Lower leg skin (tissue), 4 donors: ENCODE measurements around the gene INPP5F. TPM values are rescaled to one million over a fixed set of nuclear protein-coding genes. Genes with fewer than 3 reads are reported as not detected.

Experiments used
- DNase-seq, 2 donors: peaks; one replicate each; pipeline ENCODE4 v3.0.0-alpha.2; 2019; ENCODE audit warnings: low spot score in 2 of 2
- H3K4me3 ChIP-seq: fragments of 200-600 bp; sonication (generic); 2 replicates; pipeline ENCODE4 v1.5.1; 2017; ENCODE audit warnings: mild to moderate bottlenecking, low read depth; ENCODE audit not compliant: poor library complexity, severe bottlenecking
- POLR2A ChIP-seq, 2 donors: fragments of 450-650 bp; IDR thresholded peaks; one replicate each; pipeline ENCODE4 v1.6.1; 2016 to 2017; ENCODE audit warnings: antibody characterized with exemption in 2 of 2, mild to moderate bottlenecking in 1 of 2, moderate library complexity in 1 of 2
- WGBS, 2 donors: methylation state at CpG; one replicate each; pipeline ENCODE4 v1.1.5; 2018; 5-methylcytosine and 5-hydroxymethylcytosine counted together
- intact Hi-C: fragments of 100-400 bp; cut with DNase I; formaldehyde crosslinking; loops from one replicate; pipeline ENCODE4 v1.15.0; 2023; ENCODE audit warnings: low total_unique reads
- total RNA-seq, 4 donors: library from RNA; depleted of rRNA; stranded (reverse); fragments of >200 nt; gene quantifications; one replicate each; pipeline ENCODE4 v1.1.0, GENCODE V29; 2016
- TF ChIP-seq, protein P1 (sequence below), 3 donors: fragments of 450-650 bp; IDR thresholded peaks; one replicate each; pipeline ENCODE4 v1.5.1; 2016; ENCODE audit warnings: antibody characterized with exemption in 3 of 3, mild to moderate bottlenecking in 3 of 3, moderate library complexity in 2 of 3

INPP5F gene
- total RNA-seq, 4 donors from 2014 or later = 13.8 to 17.1 (median 15.0) TPM

DNA sequence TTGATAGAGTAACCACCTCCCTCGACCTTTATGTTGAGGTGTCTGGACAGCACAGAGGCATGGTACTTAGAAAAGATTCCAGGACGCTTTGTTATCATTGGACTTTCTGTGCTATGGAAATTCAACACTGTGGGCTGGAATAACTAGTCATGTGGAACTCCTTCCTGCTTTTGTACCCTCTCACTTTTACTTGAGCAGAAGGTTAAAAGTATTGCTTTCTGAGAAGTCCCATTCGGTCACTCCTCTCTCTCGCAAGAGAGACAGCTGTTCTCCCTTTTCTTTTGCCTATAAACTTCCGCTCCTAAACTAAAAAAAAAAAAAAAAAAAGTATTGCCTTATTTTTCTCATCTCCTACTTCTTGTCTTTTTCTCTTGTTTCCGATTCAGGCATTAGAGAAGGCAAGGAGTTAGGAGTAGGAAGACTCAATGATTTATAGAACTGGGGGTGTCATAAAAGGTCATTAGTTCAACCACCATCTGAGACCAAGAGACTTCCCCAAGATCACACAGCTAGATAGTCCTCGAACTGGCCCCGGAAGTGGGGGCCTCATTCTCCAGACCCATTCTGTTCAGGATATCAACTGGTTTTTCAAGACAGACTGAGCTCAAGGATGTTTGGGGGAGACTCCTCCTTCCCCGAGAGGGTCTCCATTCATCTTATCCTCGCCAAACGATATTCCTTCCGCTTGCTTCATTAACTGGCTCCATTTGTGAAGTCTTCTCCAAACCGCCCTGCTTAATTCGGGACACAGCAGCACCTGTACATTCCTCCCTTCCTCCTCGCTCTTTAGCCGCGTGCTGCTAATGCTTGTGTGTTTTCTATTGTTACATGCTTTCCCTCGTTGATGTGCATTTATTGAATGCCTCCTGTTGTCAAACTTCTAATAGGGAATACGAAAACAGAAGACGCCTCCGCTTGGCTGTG, 995 bp upstream of the INPP5F start:
- peak overlapping the region; percentile 38 for H3K4me3 ChIP-seq
- intact Hi-C loops = no loop called here
- WGBS, 2 donors = 24 to 27% methylated on average over 21 of the region's 21 CpGs
- DNase-seq = no peak
- TF ChIP-seq, protein P1, sequence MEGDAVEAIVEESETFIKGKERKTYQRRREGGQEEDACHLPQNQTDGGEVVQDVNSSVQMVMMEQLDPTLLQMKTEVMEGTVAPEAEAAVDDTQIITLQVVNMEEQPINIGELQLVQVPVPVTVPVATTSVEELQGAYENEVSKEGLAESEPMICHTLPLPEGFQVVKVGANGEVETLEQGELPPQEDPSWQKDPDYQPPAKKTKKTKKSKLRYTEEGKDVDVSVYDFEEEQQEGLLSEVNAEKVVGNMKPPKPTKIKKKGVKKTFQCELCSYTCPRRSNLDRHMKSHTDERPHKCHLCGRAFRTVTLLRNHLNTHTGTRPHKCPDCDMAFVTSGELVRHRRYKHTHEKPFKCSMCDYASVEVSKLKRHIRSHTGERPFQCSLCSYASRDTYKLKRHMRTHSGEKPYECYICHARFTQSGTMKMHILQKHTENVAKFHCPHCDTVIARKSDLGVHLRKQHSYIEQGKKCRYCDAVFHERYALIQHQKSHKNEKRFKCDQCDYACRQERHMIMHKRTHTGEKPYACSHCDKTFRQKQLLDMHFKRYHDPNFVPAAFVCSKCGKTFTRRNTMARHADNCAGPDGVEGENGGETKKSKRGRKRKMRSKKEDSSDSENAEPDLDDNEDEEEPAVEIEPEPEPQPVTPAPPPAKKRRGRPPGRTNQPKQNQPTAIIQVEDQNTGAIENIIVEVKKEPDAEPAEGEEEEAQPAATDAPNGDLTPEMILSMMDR (IDR thresholded peaks at IDR 0.05) = no peak
- TF ChIP-seq POLR2A (IDR thresholded peaks at IDR 0.05) = no peak

DNA sequence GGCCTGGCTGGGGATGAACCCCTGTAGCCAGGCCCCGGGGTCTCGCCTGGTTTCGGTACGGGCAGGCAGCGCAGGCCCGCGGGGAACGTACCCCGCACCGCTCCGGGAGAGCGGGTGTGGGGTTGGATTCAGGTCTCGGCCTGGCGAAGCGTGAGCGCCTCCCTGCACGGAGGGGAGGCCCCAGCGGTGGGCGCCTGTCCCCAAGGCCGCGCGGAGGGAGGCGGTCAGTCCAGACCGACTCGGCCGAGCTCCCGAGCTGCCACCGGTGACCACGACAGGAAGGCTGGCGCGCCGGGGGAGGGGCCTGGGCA, 378 bp upstream of the INPP5F start:
- no peak for DNase-seq
- no peak for TF ChIP-seq POLR2A (IDR thresholded peaks at IDR 0.05)
- TF ChIP-seq, protein P1 (IDR thresholded peaks at IDR 0.05) = no peak
- WGBS, 2 donors = 0% methylated on average over 29 to 32 of the region's 32 CpGs
- intact Hi-C loops = no loop called here
- peak overlapping the region; percentile 38 for H3K4me3 ChIP-seq

DNA sequence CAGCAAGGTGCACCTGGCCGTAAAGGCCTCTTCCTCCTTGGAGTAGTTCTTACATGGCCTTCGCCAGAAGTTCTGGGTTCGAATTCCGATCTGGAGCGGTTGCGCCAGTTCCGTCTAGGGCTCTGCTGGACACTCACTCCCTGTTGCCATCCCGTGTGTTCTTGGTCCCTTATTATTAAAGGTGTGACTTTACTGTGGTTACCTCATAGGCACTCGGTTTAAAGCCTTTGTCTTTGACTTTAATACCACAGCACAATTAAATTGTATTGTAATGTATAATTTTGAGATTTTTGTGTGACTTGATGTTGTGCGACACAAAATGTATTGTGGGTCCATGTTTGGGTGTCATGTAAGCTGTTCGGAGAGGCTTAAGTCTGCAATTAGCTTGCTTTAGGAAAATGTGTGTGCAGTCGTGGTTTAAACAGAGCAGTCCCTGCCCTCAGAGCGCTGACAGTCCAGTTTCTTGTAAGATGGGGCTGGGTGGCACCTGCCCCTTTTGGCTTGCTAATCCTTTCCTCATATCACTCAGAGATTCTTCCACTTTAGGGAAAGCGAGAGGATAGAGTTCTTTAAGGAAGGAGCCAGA, 919 bp downstream of the INPP5F start:
- TF ChIP-seq POLR2A (IDR thresholded peaks at IDR 0.05) = no peak
- TF ChIP-seq, protein P1 (IDR thresholded peaks at IDR 0.05) = no peak
- intact Hi-C loops = no loop called here
- peak in 1 of 2 donors; percentile 21 for DNase-seq
- 41 to 42% methylated on average over 14 of the region's 14 CpGs for WGBS, 2 donors
- peak overlapping the region; percentile 83 for H3K4me3 ChIP-seq

DNA sequence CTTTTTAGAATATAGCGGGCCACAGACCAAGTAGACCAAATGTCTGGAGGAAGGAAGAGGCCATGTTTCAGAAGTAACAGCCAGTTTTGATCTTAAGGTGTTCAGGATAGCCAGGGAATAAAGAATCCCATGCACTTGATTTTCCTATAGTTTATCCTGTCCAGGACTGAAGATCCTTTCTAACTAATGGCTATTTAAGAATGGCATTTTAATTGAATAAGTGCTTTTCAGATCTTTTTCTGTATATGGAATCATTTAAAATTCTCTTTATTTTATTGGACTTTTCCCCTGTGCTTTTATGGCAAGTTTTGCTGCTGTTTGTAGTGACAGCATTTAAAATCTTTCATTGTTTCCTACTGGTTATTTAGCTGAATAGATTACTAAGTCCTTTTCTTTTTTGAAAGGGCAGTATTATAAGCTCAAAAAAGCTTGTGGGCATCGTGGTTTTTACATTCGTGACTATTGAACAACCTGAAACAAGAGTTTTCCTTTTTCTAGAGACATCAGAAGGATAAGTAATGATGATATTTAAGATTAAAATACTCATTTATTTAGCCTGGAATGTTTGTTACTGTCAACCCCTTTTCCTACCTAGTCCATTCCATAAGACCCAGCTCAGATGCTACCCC, 2.4 kb downstream of the INPP5F start:
- intact Hi-C loops = no loop called here
- TF ChIP-seq, protein P1 (IDR thresholded peaks at IDR 0.05) = no peak
- no peak for TF ChIP-seq POLR2A (IDR thresholded peaks at IDR 0.05)
- H3K4me3 ChIP-seq = no peak overlapping the region
- WGBS, 2 donors = 59 to 70% methylated on average over 3 of the region's 3 CpGs
- no peak for DNase-seq

DNA sequence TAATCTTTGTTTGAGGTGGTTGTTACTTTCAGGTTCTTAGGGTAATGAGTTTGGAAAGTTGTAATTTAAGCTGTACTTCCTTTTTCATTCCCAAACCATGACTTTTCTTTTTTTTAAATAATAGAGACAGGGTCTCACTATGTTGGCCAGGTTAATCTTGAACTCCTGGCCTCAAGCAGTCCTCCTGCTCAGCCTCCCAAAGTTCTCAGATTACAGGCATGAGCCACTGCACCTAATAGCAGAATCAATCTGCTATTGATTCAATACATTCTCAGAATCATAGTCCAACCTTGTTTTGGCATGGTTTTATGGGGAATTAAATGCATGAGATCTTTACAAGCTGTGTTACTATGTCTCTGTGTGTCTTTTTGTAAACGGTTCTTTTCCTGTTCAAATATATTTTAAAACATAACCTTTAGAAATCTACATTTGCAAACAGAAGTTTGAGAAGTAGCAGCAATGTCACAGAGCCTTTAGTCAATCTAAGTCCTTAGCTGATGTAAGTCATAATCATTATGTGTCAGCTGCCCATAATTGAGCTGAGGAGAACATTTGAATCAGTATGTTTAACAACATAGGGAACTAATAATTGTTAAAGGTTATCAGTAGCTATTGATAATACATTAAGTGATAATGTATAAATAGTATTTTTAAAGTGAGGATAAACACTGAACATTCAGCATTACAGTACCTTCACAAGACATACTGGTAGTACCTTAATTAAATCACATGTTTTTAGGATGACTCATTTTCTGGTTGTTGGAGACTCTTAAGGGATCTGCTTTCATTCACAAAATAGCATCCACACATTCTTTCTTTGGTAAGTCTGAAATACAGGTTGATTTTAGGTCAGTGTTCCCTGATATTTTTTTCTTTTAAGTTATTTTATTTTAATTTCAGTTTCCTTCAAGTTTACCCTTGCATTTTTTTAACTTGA, 8.8 kb downstream of the INPP5F start:
- TF ChIP-seq, protein P1 (IDR thresholded peaks at IDR 0.05) = no peak
- TF ChIP-seq POLR2A (IDR thresholded peaks at IDR 0.05) = no peak
- WGBS, 2 donors = 34 to 45% methylated on average over 1 of the region's 1 CpG
- DNase-seq = no peak
- intact Hi-C loops = loop anchor here (5.0 kb wide), 1 partner anchor 1687 kb away; the partner anchor contains the start of gene RAB11FIP2
- no peak overlapping the region for H3K4me3 ChIP-seq
